Neural cell (in vitro differentiated cells): ENCODE data around the gene PHOSPHO2.

Experiments
- EP300 ChIP-seq: fragments of 450-650 bp; conservative IDR thresholded peaks from 2 replicates; pipeline ENCODE4 v1.6.1; 2014; ENCODE audit warnings: antibody characterized with exemption, mild to moderate bottlenecking, moderate library complexity; ENCODE audit not compliant: poor library complexity, severe bottlenecking
- EZH2 ChIP-seq: fragments of 200-600, 300-800 bp; shearing (Covaris generic), sonication (generic); IDR thresholded peaks from 2 replicates; pipeline ENCODE4 v1.6.1; 2014; ENCODE audit warnings: antibody characterized with exemption, low read length, borderline replicate concordance, mild to moderate bottlenecking; ENCODE audit not compliant: insufficient read depth, poor library complexity, severe bottlenecking
- POLR2AphosphoS5 ChIP-seq: IDR thresholded peaks from 2 replicates; pipeline ENCODE4 v1.6.1; 2012
- RAD21 ChIP-seq: fragments of 450-650 bp; conservative IDR thresholded peaks from 2 replicates; pipeline ENCODE4 v1.6.1; 2014; ENCODE audit warnings: antibody characterized with exemption, mild to moderate bottlenecking, moderate library complexity
- SMC3 ChIP-seq: fragments of 450-650 bp; conservative IDR thresholded peaks from 2 replicates; pipeline ENCODE4 v1.6.1; 2014; ENCODE audit warnings: antibody characterized with exemption, mild to moderate bottlenecking, moderate library complexity; ENCODE audit not compliant: poor library complexity
- TAF1 ChIP-seq: IDR thresholded peaks from 2 replicates; pipeline ENCODE4 v1.6.1; 2012; ENCODE audit warnings: low read depth
- TF ChIP-seq, protein P1 (sequence below): fragments of 450-650 bp; IDR thresholded peaks from 2 replicates; pipeline ENCODE4 v1.5.1; 2014; ENCODE audit warnings: antibody characterized with exemption, mild to moderate bottlenecking, moderate library complexity; ENCODE audit not compliant: poor library complexity, severe bottlenecking
- TF ChIP-seq, protein P2 (sequence below): IDR thresholded peaks from 2 replicates; pipeline ENCODE4 v1.6.1; 2012; ENCODE audit warnings: borderline replicate concordance

DNA sequence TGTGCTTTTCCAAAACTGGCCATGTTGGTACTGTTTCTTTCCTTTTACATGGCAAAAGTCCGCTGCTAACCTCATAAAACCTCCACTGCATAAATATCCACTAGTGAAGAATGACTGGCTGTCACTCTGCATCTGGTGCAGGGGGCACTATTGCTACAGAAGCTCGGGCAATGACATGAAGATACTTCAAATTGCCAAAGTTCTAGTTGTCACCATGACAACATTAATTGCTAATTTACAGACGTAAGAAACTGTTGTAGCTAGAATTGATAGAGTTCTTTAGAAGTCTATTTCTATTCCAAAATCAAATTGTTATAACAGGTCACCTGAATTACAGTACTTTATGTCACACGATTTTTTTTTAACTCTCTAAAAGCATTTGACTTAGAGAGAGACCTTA is 909 bp upstream of the PHOSPHO2 start:
- TF ChIP-seq TAF1 (no peak), EZH2 (no peak), POLR2AphosphoS5 (no peak), RAD21 (no peak), SMC3 (no peak), EP300 (no peak)
- TF ChIP-seq, protein P1, sequence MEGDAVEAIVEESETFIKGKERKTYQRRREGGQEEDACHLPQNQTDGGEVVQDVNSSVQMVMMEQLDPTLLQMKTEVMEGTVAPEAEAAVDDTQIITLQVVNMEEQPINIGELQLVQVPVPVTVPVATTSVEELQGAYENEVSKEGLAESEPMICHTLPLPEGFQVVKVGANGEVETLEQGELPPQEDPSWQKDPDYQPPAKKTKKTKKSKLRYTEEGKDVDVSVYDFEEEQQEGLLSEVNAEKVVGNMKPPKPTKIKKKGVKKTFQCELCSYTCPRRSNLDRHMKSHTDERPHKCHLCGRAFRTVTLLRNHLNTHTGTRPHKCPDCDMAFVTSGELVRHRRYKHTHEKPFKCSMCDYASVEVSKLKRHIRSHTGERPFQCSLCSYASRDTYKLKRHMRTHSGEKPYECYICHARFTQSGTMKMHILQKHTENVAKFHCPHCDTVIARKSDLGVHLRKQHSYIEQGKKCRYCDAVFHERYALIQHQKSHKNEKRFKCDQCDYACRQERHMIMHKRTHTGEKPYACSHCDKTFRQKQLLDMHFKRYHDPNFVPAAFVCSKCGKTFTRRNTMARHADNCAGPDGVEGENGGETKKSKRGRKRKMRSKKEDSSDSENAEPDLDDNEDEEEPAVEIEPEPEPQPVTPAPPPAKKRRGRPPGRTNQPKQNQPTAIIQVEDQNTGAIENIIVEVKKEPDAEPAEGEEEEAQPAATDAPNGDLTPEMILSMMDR = peak; percentile 39
- TF ChIP-seq, protein P2, sequence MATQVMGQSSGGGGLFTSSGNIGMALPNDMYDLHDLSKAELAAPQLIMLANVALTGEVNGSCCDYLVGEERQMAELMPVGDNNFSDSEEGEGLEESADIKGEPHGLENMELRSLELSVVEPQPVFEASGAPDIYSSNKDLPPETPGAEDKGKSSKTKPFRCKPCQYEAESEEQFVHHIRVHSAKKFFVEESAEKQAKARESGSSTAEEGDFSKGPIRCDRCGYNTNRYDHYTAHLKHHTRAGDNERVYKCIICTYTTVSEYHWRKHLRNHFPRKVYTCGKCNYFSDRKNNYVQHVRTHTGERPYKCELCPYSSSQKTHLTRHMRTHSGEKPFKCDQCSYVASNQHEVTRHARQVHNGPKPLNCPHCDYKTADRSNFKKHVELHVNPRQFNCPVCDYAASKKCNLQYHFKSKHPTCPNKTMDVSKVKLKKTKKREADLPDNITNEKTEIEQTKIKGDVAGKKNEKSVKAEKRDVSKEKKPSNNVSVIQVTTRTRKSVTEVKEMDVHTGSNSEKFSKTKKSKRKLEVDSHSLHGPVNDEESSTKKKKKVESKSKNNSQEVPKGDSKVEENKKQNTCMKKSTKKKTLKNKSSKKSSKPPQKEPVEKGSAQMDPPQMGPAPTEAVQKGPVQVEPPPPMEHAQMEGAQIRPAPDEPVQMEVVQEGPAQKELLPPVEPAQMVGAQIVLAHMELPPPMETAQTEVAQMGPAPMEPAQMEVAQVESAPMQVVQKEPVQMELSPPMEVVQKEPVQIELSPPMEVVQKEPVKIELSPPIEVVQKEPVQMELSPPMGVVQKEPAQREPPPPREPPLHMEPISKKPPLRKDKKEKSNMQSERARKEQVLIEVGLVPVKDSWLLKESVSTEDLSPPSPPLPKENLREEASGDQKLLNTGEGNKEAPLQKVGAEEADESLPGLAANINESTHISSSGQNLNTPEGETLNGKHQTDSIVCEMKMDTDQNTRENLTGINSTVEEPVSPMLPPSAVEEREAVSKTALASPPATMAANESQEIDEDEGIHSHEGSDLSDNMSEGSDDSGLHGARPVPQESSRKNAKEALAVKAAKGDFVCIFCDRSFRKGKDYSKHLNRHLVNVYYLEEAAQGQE = no peak
